HepG2 (cell line): ENCODE data around the gene MAP1LC3C. TPM values are rescaled to one million over a fixed set of nuclear protein-coding genes. Genes with fewer than 3 reads are reported as not detected.

ENCODE experiments used
- ATAC-seq: fragments of 200-7000 bp; cut with Tn5 transposase; 3 replicates; pipeline ENCODE4 v1.9.1; 2020; ENCODE audit warnings: mild to moderate bottlenecking, moderate library complexity
- BruUV-seq: library from RNA; stranded (reverse); fragments of 400-500 nt; replicated peaks from 2 replicates; lab custom pipeline; 2021; lab: Mats Ljungman, UMichigan
- CTCF ChIA-PET: fragments of 300-600 bp; formaldehyde crosslinking; extraction: SDS; loops from one replicate; lab custom pipeline; 2021; ENCODE audit warnings: low total read pairs, inconsistent platforms, low intra/inter-chr PET ratio; lab: Yijun Ruan, JAX
- POLR2A ChIA-PET: fragments of 350-600 bp; sonication (Branson Sonifier 250); formaldehyde crosslinking; loops from one replicate; lab custom pipeline; 2020; ENCODE audit warnings: antibody characterized with exemption, inconsistent platforms; lab: Yijun Ruan, JAX
- DNase-seq: peaks from one replicate; pipeline ENCODE4 v3.0.0-alpha.2; 2015; ENCODE audit warnings: low spot score
- FAIRE-seq: peaks from 3 replicates; lab custom pipeline; 2011; peaks lifted over from hg19 to GRCh38; lab: Jason Lieb, UNC
- H2AFZ ChIP-seq: one replicate; pipeline ENCODE4 v1.6.1; 2011; ENCODE audit warnings: low read length, inconsistent platforms
- H3K27ac ChIP-seq: fragments of 300-600 bp; 3 replicates; pipeline ENCODE4 v1.8.0; 2011; ENCODE audit warnings: mixed run types, mild to moderate bottlenecking, mixed read lengths, low read length, inconsistent platforms; ENCODE audit not compliant: insufficient read depth; ENCODE audit errors: extremely low read length
- H3K27me3 ChIP-seq, 2 experiments: fragments of 200-600 bp in 1 of 2; 2 replicates in 1 of 2; 3 replicates in 1 of 2; pipeline versions ENCODE4 v1.6.0 to v1.8.0; 2011; ENCODE audit warnings: low read length in 2 of 2, mild to moderate bottlenecking in 2 of 2, moderate library complexity in 2 of 2, inconsistent platforms in 1 of 2; ENCODE audit not compliant: insufficient read depth in 2 of 2, control insufficient read depth in 1 of 2
- H3K36me3 ChIP-seq, 2 experiments: fragments of 200-600 bp in 1 of 2; replicated peaks in 1 of 2; 2 replicates in 1 of 2; 3 replicates in 1 of 2; pipeline versions ENCODE4 v1.5.1 to v1.8.0; 2011; ENCODE audit warnings: low read length in 2 of 2, inconsistent platforms in 1 of 2; ENCODE audit not compliant: insufficient read depth in 2 of 2, control insufficient read depth in 1 of 2
- H3K4me1 ChIP-seq: 2 replicates; pipeline ENCODE4 v1.5.1; 2012; ENCODE audit warnings: low read length, inconsistent platforms; ENCODE audit not compliant: insufficient read depth
- H3K4me2 ChIP-seq: 2 replicates; pipeline ENCODE4 v1.6.0; 2011; ENCODE audit warnings: low read depth, low read length, inconsistent platforms
- H3K4me3 ChIP-seq, 3 experiments: fragments of 200-600 bp in 1 of 3; sonication (generic), shearing (Covaris generic) in 1 of 3; replicated peaks in 1 of 3; 2 replicates each; pipeline ENCODE4 v1.5.1; 2011 to 2016; ENCODE audit warnings: low read length in 3 of 3, inconsistent platforms in 2 of 3, low read depth in 2 of 3, mild to moderate bottlenecking in 2 of 3, control low read depth in 1 of 3, mixed read lengths in 1 of 3; ENCODE audit not compliant: insufficient read depth in 1 of 3
- H3K79me2 ChIP-seq: one replicate; pipeline ENCODE4 v1.6.1; 2011; ENCODE audit warnings: low read length, inconsistent platforms; ENCODE audit not compliant: insufficient read depth
- H3K9ac ChIP-seq: 2 replicates; pipeline ENCODE4 v1.6.0; 2011; ENCODE audit warnings: mild to moderate bottlenecking, low read depth, low read length, inconsistent platforms; ENCODE audit not compliant: insufficient read depth
- H3K9me3 ChIP-seq: 2 replicates; pipeline ENCODE4 v1.5.1; 2012; ENCODE audit warnings: mild to moderate bottlenecking, low read length
- H4K20me1 ChIP-seq: 2 replicates; pipeline ENCODE4 v1.6.0; 2011; ENCODE audit warnings: inconsistent platforms, mild to moderate bottlenecking, low read length, moderate library complexity; ENCODE audit not compliant: insufficient read depth
- AGO1 ChIP-seq: fragments of 200-400 bp; formaldehyde crosslinking; IDR thresholded peaks from 2 replicates; pipeline ENCODE4 v1.6.1; 2017; ENCODE audit warnings: mild to moderate bottlenecking, low read depth, low read length, moderate library complexity; ENCODE audit not compliant: poor library complexity, severe bottlenecking
- HMG20A ChIP-seq: IDR thresholded peaks from 2 replicates; pipeline ENCODE4 v1.6.1; 2016; ENCODE audit warnings: borderline replicate concordance
- JUN ChIP-seq: sonication (generic); formaldehyde crosslinking; IDR thresholded peaks from 2 replicates; pipeline ENCODE4 v1.4.0; 2020; ENCODE audit warnings: mild to moderate bottlenecking, missing genetic modification reagents
- MED8 ChIP-seq: sonication (generic); formaldehyde crosslinking; IDR thresholded peaks from 2 replicates; pipeline ENCODE4 v1.8.1; 2023; ENCODE audit warnings: mild to moderate bottlenecking, missing genetic modification reagents; ENCODE audit not compliant: insufficient replicate concordance
- POLR2G ChIP-seq: fragments of 200-400 bp; formaldehyde crosslinking; IDR thresholded peaks from 2 replicates; pipeline ENCODE4 v1.6.1; 2018; ENCODE audit warnings: mild to moderate bottlenecking, low read depth, low read length, moderate library complexity
- PPARG ChIP-seq: conservative IDR thresholded peaks from 2 replicates; pipeline ENCODE4 v1.6.1; 2016; ENCODE audit warnings: missing biosample characterization, missing genetic modification reagents
- ZNF24 ChIP-seq: fragments of 450-650 bp; IDR thresholded peaks from 2 replicates; pipeline ENCODE4 v1.6.1; 2017; ENCODE audit warnings: antibody characterized with exemption, mild to moderate bottlenecking
- ZNF264 ChIP-seq: sonication (generic); formaldehyde crosslinking; IDR thresholded peaks from 2 replicates; pipeline ENCODE4 v1.4.0; 2020; ENCODE audit warnings: missing genetic modification reagents
- ZNF468 ChIP-seq: sonication (generic); formaldehyde crosslinking; IDR thresholded peaks from 2 replicates; pipeline ENCODE4 v1.8.0; 2022; ENCODE audit warnings: mild to moderate bottlenecking, moderate library complexity, missing genetic modification reagents
- ZNF761 ChIP-seq: sonication (generic); formaldehyde crosslinking; conservative IDR thresholded peaks from 2 replicates; pipeline ENCODE4 v1.4.0; 2020; ENCODE audit warnings: mild to moderate bottlenecking, missing genetic modification reagents
- ZZZ3 ChIP-seq: sonication (generic); formaldehyde crosslinking; IDR thresholded peaks from 2 replicates; pipeline ENCODE4 v1.4.0; 2020; ENCODE audit warnings: missing genetic modification reagents, mild to moderate bottlenecking, borderline replicate concordance
- WGBS: methylation state at CpG from one replicate; pipeline ENCODE4 v1.1.6; 2017; ENCODE audit warnings: low lambda C conversion rate; 5-methylcytosine and 5-hydroxymethylcytosine counted together
- in situ Hi-C: cut with HindIII; loops from 2 replicates; pipeline ENCODE4 v1.10.0; 2017; ENCODE audit warnings: low pct_unique_long_range_greater_than_20kb; ENCODE audit not compliant: extremely low pct_ligation_motif_present
- intact Hi-C: fragments of 100-400 bp; cut with micrococcal nuclease; formaldehyde crosslinking; loops from one replicate; pipeline ENCODE4 v1.10.0; 2022; ENCODE audit not compliant: unreplicated experiment
- polyA plus RNA-seq, 8 experiments: library from polyadenylated mRNA; depleted of rRNA in 3 of 8; stranded (reverse) in 7 of 8; unstranded in 1 of 8; fragments of >200 nt; fragmentation: Illumina TruSeq in 4 of 8; extraction: Trizol in 4 of 8; gene quantifications; 2 replicates each; pipeline versions ENCODE4 v1.2.1 to v1.2.3, GENCODE V29; 2011 to 2016; ENCODE audit warnings: low read depth in 4 of 8, missing spikeins in 1 of 8, mixed read lengths in 1 of 8; ENCODE audit not compliant: insufficient read depth in 1 of 8
- total RNA-seq, 5 experiments: library from RNA; depleted of rRNA; stranded (reverse); fragments of >200 nt; fragmentation: Illumina TruSeq; extraction: Trizol; gene quantifications; 2 replicates each; pipeline ENCODE4 v1.2.3, GENCODE V29; 2016; ENCODE audit warnings: low read depth in 1 of 5
- TF ChIP-seq, protein P1 (sequence below): IDR thresholded peaks from 2 replicates; pipeline ENCODE4 v1.6.1; 2016
- TF ChIP-seq, protein P2 (sequence below): IDR thresholded peaks from 2 replicates; pipeline ENCODE4 v1.6.1; 2016; ENCODE audit warnings: low read depth
- TF ChIP-seq, protein P3 (sequence below): sonication (generic); formaldehyde crosslinking; IDR thresholded peaks from 2 replicates; pipeline ENCODE4 v1.5.0; 2020; ENCODE audit warnings: missing genetic modification reagents

Gene MAP1LC3C
- total and polyA plus RNA-seq, 2 of the 13 experiments (the other 11 are each of a cell fraction or from before 2014, with no cell fraction given) = not detected

DNA sequence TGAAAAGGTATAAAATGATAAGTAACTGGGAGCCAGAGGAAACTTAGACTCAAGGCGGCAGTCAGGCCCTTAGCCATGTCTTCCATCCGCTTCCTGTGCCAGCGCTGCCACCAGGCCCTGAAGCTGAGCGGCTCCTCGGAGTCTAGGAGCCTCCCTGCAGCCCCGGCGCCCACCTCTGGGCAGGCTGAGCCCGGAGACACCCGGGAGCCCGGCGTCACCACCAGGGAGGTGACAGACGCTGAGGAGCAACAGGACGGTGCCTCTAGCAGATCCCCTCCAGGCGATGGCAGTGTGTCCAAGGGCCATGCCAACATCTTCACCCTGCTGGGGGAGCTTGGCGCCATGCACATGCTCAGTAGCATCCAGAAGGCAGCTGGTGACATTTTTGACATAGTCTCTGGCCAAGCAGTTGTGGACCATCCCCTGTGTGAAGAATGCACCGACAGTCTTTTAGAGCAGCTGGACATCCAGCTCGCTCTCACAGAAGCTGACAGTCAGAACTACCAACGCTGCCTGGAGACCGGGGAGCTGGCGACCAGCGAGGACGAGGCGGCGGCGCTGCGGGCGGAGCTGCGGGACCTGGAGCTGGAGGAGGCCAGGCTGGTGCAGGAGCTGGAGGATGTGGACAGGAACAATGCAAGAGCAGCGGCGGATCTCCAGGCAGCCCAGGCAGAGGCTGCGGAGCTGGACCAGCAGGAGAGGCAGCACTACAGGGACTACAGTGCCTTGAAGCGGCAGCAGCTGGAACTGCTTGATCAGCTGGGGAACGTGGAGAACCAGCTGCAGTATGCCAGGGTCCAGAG lies 41.0 kb downstream of the MAP1LC3C start, which contains the start of gene BECN2:
TSS of gene BECN2 (plus strand) at position 76 of the 803 bp plus-strand sequence. CDS start at position 76, 0 bp downstream.
- in situ Hi-C loops (no loop called here), intact Hi-C loops (no loop called here)
- BruUV-seq = no TSS peak
- DNase-seq = no peak
- 76% methylated on average over 19 of the region's 33 CpGs for WGBS
- TF ChIP-seq HMG20A (CRISPR knock-in tag) (no peak), MED8 (no peak), PPARG (CRISPR knock-in tag) (no peak), ZNF468 (CRISPR knock-in tag) (no peak), ZNF264 (no peak)
- TF ChIP-seq, protein P1, sequence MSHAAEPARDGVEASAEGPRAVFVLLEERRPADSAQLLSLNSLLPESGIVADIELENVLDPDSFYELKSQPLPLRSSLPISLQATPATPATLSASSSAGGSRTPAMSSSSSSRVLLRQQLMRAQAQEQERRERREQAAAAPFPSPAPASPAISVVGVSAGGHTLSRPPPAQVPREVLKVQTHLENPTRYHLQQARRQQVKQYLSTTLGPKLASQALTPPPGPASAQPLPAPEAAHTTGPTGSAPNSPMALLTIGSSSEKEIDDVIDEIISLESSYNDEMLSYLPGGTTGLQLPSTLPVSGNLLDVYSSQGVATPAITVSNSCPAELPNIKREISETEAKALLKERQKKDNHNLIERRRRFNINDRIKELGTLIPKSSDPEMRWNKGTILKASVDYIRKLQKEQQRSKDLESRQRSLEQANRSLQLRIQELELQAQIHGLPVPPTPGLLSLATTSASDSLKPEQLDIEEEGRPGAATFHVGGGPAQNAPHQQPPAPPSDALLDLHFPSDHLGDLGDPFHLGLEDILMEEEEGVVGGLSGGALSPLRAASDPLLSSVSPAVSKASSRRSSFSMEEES = no peak
- Histone ChIP-seq H3K36me3 (no peaks in the 10 kb centered on the region), H3K4me2 (no peak within 1 kb of the TSS), H3K4me3 (no peak within 1 kb of the TSS), H3K27ac (no peak within 1 kb of the TSS), H3K9ac (no peak within 1 kb of the TSS), H3K27me3 (no peaks in the 10 kb centered on the region; a peak in 1 of 5 replicates), H3K4me1 (no peaks in the 10 kb centered on the region), H4K20me1 (no peaks in the 10 kb centered on the region), H2AFZ (no peak within 1 kb of the TSS), H3K79me2 (no peaks in the 10 kb centered on the region), H3K9me3 (no peaks in the 10 kb centered on the region)
- POLR2A ChIA-PET = no interaction called here
- peak; percentile 77 for ATAC-seq
- FAIRE-seq = no peak
- CTCF ChIA-PET = no interaction called here

DNA sequence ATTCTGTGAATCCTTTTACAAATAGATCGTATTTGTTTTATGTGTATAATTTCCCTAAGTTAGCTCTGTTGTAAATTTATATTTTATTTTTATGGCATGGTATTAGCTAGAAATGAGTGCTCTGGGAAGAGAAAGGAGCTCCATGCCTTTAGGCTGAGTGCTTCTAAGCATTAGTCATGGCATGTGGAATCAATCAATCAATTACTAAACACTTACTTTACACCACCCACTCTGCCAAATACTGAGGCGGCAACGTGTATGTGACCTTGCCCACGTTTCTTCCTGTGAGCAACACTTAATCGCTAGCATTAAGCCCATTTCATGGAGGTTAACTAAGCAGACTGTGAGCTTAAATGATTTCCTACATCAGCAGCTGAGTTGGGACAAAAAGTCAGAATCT lies 48.5 kb downstream of the MAP1LC3C start:
- TF ChIP-seq, protein P2, sequence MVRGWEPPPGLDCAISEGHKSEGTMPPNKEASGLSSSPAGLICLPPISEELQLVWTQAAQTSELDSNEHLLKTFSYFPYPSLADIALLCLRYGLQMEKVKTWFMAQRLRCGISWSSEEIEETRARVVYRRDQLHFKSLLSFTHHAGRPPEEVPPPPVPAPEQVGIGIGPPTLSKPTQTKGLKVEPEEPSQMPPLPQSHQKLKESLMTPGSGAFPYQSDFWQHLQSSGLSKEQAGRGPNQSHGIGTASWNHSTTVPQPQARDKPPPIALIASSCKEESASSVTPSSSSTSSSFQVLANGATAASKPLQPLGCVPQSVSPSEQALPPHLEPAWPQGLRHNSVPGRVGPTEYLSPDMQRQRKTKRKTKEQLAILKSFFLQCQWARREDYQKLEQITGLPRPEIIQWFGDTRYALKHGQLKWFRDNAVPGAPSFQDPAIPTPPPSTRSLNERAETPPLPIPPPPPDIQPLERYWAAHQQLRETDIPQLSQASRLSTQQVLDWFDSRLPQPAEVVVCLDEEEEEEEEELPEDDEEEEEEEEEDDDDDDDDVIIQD (CRISPR knock-in tag) = no peak
- no peak for TF ChIP-seq ZNF761 (CRISPR knock-in tag)
- no peak for TF ChIP-seq JUN (CRISPR knock-in tag)
- TF ChIP-seq, protein P3, sequence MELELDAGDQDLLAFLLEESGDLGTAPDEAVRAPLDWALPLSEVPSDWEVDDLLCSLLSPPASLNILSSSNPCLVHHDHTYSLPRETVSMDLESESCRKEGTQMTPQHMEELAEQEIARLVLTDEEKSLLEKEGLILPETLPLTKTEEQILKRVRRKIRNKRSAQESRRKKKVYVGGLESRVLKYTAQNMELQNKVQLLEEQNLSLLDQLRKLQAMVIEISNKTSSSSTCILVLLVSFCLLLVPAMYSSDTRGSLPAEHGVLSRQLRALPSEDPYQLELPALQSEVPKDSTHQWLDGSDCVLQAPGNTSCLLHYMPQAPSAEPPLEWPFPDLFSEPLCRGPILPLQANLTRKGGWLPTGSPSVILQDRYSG (CRISPR knock-in tag) = no peak
- no peak for TF ChIP-seq ZNF24
- no peak for TF ChIP-seq AGO1
- no peak for TF ChIP-seq ZZZ3 (CRISPR knock-in tag)
- TF ChIP-seq POLR2G = no peak
- TF ChIP-seq, all 625 proteins: peak for 0
- Histone ChIP-seq H4K20me1 (no peaks in the 10 kb centered on the region), H2AFZ (no peak overlapping the region), H3K27ac (no peak overlapping the region), H3K4me1 (peaks cover 3% of the 10 kb centered on the region; the same call in 1 of the 2 replicates), H3K9ac (no peak overlapping the region), H3K4me3 (no peak overlapping the region), H3K36me3 (no peaks in the 10 kb centered on the region), H3K9me3 (no peaks in the 10 kb centered on the region), H3K27me3 (no peaks in the 10 kb centered on the region), H3K4me2 (no peak overlapping the region), H3K79me2 (no peaks in the 10 kb centered on the region)
- ATAC-seq (no peak), FAIRE-seq (no peak), DNase-seq (no peak)
- 41% methylated on average over 5 of the region's 5 CpGs for WGBS
- POLR2A ChIA-PET = no interaction called here
- no TSS peak for BruUV-seq
- intact Hi-C loops = no loop called here
- CTCF ChIA-PET = no interaction called here
- in situ Hi-C loops = no loop called here
